Choroid plexus epithelial cell (primary cell): ENCODE data around the gene PDS5A.
"Not testable (repeated sequence)": the region's sequence is repeated elsewhere in the genome, so short reads cannot be mapped to it uniquely, and the experiment has no call there.

Experiments used
- DNase-seq: peaks from one replicate; pipeline ENCODE4 v3.0.0-alpha.2; 2010; ENCODE audit warnings: low read depth
- H3K4me3 ChIP-seq: 2 replicates; pipeline ENCODE4 v1.5.1; 2011; ENCODE audit warnings: low read depth, mild to moderate bottlenecking, control low read depth, low read length, moderate library complexity
- TF ChIP-seq, protein P1 (sequence below): conservative IDR thresholded peaks from 2 replicates; pipeline ENCODE4 v1.5.1; 2011; ENCODE audit warnings: low read depth, mild to moderate bottlenecking, control low read depth, inconsistent platforms, low read length, moderate library complexity

Gene PDS5A

DNA sequence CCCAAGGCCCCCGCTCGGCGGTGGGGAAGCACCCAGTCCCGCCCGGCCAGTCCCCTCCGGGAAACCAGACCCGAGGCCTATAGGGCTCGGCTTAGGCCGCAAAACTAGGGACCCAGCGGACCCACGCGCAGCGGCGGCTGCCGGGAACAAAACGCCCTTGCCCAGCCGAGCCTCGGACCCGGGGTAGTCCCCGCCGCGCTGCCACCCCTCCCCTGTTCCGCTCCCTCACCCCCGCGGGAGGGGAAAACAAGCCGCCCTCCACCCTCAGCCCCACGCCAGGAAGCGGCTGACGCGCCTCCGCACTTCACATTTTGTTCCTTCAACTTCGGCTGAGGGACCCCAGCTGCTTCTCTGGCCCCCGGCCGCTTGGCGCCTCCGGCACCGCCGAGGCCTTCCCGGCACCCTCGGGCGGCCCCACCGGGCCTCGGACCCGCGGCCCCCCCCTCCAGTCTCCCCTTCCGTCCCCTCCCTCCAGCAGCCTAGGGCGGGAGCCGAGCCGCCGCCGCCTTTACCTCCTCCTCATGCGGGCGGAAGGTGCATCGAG, 694 bp downstream of the PDS5A start:
- H3K4me3 ChIP-seq = peak overlapping the region; percentile 89
- TF ChIP-seq, protein P1, sequence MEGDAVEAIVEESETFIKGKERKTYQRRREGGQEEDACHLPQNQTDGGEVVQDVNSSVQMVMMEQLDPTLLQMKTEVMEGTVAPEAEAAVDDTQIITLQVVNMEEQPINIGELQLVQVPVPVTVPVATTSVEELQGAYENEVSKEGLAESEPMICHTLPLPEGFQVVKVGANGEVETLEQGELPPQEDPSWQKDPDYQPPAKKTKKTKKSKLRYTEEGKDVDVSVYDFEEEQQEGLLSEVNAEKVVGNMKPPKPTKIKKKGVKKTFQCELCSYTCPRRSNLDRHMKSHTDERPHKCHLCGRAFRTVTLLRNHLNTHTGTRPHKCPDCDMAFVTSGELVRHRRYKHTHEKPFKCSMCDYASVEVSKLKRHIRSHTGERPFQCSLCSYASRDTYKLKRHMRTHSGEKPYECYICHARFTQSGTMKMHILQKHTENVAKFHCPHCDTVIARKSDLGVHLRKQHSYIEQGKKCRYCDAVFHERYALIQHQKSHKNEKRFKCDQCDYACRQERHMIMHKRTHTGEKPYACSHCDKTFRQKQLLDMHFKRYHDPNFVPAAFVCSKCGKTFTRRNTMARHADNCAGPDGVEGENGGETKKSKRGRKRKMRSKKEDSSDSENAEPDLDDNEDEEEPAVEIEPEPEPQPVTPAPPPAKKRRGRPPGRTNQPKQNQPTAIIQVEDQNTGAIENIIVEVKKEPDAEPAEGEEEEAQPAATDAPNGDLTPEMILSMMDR = no peak
- peak; percentile 19 for DNase-seq

DNA sequence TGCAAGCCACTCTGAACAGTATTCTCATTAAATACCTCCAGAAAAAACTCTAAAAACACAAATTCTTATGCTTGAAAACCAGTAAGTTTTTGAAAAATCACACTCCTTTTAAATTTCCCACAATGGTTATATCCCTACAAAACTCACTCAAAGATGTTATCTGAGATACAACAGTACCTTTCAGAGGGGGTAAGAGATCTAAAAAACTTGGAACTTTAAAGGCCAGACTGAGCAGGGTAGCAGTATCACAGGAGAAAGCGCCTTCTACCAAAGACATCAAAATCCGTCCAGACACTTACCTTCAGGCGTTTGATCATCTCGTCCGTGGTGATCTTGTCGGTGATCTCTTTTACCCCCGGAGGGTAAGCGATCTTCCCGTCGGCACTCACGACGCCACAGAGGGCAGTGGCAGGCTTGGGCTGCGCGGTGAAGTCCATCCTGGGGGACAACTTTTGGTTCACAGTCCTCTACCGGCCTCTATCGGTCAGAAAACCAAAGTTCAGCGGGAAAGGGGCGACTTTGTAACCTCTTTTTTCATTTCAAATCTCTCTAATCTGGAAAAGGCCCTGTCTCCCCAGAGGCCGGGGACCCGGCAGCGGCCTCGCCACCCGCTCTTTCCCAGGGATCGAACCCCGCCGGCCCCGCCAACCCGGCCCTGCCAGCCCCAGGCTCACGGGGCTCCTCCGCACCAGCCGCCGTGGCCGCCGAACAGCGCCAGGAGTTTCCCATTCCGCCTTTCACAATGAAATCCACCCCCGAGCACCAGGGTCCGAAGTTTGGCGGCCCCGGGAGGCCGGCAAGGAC, 1.4 kb downstream of the PDS5A start:
- peak; percentile 87 for DNase-seq
- peak overlapping the region; percentile 89 for H3K4me3 ChIP-seq
- TF ChIP-seq, protein P1 = peak; percentile 93

DNA sequence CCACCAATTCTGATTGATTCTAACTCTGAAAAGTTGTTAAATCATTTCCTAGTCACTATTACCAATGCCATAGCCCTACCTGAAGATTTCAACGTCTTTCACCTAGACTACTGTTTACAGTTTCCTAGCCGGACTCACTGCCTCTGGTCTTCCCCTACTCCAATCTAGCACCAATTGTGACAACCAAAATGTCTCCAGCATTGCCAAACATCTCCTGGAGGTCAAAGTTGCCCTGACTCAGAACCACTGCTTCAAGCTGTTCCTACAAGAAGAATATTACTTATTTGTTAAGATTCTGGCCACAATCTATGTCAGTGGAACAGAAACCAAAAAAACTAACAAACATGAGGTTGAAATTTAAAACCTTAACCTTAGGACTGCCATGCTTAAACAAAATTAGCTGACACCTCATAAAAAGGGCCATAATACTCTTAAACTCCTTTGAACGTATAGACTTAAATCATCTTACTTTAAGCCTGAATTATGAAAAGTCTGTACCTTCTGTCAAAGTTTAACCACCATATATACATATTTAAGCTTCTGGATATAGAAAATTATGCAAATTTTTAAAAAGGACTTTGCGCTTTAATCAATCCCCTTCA, 2.1 kb downstream of the PDS5A start:
- peak; percentile 90 for DNase-seq
- peak overlapping the region; percentile 89 for H3K4me3 ChIP-seq
- TF ChIP-seq, protein P1 = no peak

DNA sequence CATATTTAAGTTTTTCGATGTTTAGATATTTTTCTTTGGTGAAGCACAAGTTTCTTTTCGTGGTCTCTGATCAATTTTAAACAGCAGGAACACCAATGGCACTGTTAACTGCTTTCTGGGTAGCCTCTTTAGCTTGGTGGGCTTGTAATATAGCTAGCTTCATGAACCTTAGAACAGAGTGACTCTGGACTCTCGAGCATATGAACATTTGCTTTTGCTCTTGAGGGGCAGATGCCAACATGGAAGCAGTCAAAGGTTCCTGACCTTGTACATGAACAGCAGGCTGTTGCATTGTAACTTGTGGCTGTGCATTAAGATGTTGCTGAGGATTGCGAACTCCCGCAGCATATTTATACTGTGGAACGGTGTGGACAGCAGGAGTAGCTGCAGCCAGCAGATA, 4.7 kb downstream of the PDS5A start:
- not testable (repeated sequence) for H3K4me3 ChIP-seq, DNase-seq

DNA sequence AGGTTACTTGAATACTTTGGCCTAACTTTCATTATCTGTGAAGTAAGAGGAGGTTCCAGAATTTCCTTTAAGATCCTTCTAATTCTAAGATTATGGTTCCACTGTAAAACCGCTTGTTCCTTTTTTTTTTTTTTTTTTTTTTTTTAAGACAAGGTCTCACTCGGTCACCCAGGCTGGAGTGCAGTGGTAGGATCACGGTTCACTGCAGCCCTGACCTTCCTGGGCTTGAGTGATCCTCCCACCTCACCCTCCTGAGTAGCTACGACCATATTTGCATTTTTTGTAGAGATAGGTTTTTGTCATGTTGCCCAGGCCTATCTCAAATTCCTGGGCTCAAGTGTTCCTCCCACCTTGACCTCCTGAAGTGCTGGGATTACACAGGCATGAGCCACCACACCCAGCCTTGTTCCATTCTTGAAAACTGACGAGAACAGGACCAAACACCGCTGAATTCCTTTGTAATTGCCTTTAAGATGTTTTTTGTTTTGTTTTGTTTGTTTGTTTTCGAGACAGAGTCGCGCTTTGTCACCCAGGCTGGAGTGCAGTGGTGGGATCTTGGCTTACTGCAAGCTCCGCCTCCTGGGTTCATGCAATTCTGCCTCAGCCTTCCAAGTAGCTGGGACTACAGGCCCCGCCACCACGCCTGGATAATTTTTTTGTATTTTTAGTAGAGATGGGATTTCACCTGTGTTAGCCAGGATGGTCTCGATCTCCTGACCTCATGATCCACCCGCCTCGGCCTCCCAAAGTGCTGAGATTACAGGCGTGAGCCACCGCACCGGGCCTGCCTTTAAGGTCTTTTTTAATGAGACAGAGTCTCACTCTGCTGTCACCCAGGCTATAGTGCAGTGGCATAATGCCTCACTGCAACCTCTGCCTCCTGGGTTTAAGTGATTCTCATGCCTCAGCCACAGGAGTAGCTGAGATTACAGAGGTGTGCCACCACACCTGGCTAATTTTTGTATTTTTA, 6.8 kb downstream of the PDS5A start:
- TF ChIP-seq, protein P1 = no peak
- DNase-seq = peak; percentile 54
- H3K4me3 ChIP-seq = no peak overlapping the region

DNA sequence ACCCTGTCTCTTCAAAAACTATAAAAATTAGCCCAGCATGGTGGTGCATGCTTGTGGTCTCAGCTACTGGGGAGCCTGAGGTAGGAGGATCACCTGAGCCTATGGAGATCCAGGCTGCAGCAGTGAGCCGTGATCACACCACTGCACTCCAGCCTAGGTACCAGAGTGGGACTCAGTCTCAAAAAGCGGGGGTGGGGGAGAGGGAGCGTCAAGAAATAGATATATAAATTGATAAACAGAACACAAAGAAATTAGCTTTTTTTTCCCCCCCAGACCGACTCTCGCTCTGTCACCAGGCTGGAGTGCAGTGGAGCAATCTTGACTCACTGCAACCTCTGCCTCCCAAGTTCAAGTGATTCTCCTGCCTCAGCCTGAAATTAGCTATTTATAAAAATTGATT, 14.1 kb downstream of the PDS5A start:
- no peak for DNase-seq
- TF ChIP-seq, protein P1 = no peak
- H3K4me3 ChIP-seq = no peak overlapping the region
